LoVo (cell line): ENCODE results near the gene DTHD1.

Source experiments
- DNase-seq: peaks from one replicate; pipeline ENCODE4 v3.0.0-alpha.2; 2016; ENCODE audit warnings: low spot score

The DTHD1 gene

DNA sequence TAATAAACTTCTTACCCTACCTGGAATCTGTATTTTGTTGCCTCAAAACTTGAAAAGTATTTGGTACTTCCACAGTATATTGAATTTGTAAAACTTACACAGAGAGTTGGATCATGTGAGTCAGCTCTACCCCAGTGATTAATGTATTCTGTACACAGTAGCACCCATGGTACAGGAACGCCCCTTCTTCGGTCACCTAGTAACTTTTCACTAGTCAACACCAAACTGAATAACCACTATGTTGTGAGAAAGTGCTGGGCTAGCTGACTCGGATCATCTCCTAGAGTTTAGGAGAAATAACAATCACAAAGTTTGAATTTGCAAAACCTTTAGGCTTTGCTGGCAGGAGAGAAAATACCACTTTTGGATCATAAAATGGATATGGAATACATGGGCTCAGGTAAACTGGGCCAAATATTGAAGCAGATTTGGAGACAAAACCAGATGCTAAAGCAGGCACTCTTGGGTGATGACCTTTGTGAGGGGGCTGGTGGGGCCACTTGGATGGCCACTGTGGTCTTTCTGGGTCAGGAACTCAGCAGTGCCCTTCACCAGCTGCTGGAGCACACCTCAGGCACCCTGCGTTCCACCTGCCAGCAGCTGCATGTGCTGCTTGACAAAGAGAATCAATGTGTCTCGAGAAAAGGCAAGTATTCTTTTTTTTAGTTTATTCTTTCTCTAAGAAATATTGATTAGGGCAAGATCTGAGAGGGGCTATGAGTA, at the start of gene DTHD1:
Gene DTHD1 (plus strand): TSS at position 233 of the 723 bp plus-strand sequence. CDS start 143 bp downstream, at position 376.
- no peak for DNase-seq

DNA sequence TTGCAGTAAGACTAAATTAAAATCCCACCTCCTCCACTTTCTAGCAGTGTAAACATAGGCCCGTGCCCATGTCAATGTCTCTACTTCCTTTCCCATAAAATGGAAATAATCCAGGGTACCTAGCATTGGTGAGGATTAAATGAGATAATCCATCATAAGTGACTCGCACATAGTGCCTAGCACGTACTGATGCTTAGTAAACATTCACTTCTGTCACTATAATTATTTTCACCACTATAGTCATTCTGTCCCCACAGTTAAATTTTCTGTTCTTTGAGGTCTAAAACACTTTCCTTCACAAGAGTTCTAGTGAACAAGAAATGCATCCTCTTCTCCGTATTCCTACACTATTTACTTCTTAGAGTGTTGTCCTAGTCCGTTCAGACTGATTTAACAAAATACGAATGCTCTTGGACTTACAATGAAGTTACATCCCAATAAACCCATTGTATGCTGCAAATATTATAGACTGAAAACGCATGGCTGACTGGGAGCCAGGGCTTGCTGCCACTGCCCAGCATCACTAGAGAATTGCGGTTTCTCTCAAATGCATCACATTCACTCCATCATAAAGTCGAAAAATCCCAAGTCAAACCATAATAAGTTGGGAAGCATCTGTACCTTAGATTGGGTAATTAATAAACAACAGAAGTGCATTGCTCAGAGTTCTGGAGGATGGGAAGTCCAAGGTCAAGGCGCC, 47.7 kb upstream of the DTHD1 start:
- DNase-seq = no peak

DNA sequence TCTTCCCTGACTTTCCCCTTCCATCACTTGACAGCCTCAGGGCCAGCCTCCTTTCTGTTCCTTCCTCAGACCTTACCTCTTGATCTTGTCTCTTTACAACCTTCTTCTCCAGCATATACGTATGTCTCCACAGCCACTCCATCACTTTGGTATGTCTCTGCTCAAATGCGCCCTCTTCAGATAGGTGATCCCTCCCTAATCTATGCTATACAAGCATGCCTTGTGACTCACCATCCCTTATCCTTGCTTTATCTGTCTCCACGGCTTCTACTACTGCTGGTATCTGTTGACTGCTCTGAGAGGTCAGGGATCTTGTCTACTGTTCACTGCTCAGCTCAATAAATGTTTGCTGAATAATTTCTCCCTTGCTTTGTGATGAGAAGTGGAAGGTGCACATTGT, 46.1 kb upstream of the DTHD1 start:
- peak; percentile 35 for DNase-seq

DNA sequence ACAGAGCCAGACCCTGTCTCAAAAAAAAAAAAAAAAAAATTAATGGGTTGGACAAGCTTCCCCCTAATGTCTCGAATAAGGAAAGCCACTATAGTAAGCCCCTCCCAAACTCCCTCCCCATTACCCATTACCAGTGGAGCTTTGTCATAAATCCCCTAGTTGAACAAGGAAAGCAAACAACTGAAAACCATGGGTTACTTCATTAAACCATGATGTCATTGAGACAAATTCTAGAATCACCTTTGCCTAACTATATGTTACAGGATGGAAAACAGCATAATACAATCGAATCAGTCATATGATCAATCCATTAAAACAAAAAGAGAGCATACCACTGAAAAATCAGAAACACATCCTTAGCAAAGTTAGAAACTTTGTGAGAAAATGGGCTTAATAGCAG, 45.3 kb upstream of the DTHD1 start:
- DNase-seq = no peak

DNA sequence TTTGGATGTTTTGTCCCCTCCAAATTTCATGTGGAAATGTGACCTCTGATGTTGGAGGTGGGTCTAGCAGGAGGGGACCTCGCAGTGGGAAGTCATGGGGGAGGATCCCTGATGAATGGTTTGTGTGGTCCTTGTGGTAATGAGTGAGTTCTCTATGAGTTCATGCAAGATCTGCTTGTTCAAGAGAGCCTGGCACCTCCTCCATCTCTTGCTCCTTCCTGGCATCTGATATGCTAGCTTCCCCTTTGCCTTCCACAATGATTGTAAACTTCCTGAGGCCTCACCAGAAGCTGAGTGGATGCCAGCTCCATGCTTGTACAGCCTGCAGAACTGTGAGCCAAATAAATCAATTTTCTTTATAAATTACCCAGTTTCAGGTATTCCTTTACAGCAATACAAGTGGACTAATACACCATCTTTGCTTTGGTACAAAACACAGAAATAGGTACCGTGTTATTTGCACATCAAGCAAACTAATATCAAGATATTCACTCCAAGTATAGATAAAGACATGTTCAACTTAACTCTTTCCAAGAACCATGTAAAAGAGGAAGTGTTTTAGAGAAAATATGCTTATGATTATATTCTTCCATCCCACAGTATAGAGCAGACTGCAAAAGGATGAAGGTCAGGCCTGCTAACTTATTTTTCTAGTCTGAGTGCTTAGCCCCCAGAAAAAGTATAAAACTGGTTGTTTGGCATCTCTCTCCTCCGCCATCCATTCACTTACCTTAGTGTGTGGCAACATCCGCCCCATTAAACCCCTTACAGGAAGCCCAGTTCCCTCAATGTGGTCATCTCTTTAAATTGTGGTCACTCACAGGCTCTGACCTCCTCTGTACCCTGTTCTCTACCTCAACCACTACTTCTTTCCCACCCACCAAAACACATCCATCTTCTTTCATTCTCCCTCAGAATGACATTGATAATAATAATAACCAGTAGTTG, 43.8 kb upstream of the DTHD1 start:
- DNase-seq = no peak

DNA sequence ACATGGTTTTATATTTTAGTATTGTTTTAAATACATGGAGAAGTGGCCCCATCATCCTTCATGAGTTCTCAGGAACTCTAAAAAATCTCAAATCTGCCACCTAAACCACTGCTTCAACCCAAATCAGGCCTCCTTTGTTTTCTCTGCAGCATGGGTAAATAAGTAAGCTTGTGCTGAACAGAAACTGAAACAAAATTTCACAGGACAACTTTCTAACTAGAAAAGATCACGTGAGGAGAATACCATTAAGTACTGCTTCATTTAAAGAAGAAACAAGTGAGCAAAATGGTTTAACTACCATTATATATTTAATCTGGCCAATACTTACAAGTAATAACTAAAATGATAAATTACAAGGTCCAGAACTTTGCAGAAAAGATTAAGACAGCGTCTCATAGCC, 39.6 kb upstream of the DTHD1 start:
- no peak for DNase-seq

DNA sequence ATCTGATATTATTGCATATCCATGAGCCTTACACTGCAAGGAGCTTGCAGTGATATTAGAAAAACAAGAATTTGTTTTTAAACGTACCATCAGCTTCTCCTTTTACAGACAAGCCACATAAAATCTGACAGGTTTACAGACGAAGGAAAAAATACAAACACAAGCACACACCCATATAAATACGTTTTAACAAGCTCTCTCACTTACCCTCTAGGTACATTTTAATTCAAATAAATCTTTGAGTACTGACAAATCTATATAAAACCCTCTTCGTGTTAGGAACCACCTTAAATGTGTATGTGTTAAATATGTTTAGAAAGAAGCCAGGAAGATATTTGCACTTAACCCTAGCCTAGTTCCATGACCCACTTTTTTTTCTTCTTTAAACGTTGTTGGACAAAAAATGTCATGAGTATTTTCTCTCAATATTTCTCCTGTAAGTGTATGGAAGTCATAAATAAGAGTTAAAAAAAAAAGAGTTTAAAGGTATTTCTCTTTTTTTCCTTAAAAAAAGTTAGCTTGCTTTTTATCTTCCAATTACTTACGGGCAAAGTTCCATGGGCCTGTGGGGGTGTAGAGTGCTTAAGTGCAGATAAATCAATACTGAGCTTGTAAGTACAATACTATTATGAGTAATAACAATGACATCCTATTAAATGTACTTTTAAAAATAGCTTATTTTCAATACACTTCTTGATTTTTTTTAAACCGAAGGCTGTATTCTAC, 38.6 kb upstream of the DTHD1 start:
- DNase-seq = no peak

DNA sequence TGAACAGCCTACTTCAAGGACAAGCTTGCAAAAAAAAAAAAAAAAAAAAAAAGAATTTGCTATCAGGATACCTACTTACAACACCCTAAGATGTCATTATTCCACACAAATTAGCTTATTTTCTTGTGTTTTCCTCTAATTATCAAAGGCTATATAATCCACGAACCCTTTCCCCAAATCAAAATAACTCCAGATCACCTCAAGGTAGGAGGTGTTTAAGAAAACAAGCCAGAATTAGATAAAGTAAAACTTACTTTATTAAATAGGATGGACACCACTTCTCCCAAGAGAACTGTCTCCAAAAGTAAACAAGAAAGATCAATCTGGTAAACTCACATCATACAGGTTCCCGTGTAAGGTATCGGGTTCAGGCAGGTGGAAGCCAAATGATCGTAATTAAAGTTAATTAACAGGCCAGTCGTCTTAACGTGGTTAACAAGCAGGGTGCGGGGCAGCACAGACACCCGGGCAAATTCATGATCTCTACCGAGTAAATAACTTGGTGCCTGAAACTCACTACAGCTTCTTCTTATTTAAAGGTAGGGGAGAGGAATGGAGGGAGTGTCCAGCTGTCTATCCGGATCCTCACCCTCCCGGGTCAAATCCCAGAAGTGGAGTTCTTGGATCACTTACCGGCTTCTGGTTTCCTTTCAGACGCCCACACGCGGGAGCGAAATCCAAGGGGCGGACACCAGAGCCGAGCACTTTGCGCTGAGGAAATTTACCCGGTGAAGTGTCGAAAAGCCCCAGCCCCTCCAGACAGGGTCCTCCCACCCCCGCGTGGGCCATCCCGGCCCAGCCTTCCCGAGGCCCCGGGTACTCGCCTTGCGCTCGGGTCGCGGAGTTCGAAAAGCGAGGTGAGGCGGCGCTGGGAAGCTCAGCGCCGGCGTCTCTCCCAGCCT, 37.8 kb upstream of the DTHD1 start:
- DNase-seq = peak; percentile 37

DNA sequence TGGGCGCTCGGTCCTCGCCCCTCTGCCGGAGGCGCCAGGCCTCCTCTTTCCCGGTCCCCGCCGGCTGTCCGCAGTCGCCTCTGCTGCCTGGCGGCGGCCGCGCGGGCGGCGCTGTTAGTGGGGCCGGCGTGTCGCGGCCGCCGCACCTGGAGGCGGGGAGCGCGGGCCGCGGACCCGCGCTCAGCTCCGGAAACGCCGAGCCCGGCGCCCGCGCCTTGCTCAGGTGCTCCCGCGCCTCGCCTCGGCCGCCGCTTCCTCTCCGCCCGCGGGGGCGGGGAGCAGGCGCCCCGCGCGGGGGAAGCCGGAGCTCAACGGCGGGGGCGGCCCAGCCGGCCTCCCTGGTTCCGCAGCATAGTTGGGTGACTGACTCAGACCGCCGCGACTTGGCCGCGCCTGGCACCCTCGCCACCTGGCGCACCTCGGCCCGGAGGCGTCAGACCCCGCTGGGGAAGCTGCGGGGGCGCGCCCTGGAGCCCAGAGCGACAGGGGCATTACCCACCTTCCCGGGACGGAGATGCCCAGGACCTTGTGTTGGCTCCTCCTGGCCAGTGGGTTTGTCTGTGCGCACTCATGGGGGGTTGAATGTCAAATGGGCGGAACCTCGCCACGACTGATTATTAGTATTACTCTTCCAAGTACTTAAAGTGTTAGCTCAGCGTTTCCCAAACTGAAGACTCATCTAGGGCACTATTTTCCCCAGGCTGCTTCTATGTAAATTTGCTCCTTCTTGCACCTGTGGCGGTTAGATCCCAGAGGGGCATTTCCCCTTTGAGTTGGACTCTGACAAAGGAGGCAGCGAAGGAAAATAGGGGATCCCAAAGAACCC, 36.9 kb upstream of the DTHD1 start, which contains the start of gene ARAP2:
Gene ARAP2 (minus strand): TSS at position 258 of the 826 bp plus-strand sequence. CDS start 15,028 bp downstream, outside the sequence.
- DNase-seq = peak; percentile 73

DNA sequence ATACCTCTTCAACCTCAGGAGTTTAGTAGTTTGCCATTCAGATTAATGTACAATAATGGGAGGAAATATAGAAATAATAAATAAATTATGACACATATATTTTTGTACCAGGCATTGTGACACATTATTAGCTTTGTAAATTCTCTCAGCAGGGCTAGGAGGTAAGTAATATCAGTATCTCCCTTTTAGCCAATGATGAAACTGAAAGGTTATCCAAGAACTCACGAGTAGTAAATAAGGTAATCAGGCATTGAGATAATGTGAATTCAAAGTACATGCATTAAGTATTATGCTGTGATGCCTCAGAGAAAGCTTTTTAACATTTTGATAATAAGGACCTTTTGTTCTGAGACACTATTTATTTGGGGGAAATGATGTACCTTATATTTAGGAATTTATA, 31.8 kb upstream of the DTHD1 start:
- no peak for DNase-seq

DNA sequence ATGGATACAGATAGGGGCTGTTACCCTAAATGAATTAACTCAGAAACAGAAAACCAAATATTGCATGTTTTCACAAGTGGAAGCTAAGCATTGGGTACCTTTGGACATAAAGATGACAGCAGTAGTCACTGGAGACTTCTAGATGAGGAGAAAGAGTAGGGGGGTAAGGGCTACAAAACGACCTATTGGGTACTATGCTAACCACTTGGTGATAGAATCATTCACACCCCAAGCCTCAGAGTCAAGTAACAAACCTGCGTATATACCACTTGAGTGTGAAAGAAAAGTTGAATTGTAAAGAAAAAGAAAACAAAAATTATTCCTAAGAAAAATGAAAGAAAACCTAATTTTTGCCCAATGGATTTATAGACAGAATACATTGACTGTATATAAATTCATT, 29.4 kb upstream of the DTHD1 start:
- no peak for DNase-seq

DNA sequence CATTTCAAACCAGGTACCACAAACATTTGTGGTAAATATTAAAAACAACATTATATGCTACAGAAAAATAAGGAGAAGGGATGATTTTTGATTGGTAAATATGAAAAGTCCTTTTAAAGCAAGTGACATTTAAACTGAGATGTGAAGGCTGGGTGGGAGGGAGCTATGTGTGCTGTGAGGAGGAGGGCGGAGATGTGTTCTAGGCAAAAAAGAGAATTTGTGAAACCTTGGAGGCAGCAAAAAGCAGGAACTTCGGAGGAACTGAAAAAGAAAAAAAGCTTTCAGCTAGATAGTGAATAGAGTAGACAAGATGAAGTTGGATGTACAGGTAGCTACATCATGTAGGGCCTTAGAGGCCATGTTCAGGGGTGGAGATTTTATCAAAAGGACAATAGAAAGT, 27.0 kb upstream of the DTHD1 start:
- no peak for DNase-seq

DNA sequence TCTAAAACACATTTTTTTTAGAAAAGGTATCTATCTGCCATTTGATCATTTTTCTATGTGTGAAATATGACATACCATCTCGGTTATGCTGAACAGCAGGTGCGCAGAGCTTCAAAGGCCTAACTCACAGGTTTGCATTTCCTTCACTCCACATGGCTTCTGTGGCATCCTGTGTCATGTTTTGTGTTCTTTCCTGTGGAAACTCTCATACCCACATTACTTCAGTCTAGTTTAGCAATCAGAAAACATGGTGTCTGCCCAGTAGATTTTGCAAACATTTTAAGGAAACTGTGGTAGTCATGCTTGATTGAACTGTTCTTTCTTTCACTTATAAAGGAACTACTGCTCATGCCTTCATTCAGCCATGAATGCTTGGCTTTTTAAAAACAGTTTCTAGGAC, 25.8 kb upstream of the DTHD1 start:
- no peak for DNase-seq

DNA sequence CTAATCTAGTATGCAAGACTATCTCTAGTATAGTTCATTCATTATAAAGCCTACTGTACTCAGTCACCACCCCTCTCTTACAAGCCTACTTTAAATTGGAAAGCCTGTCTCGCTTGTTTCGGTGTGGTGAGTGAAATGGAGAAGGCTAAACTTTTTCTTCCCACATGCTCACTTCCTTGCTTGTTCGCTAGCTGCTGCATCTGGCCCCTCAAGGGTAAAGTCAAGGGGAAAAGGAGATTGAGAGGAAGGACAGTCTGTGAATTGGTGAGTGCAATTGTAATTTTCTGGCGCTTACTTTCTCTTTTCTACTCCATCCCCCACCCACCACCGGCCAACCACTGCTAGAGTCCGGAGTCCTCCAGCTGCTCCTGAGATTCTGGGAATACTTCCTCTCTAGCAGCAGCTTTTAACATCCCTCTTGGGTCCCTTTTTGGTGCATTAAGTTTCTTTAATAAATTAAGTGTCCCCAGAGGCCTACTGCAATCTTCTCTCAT, 25.0 kb upstream of the DTHD1 start:
- DNase-seq = no peak

DNA sequence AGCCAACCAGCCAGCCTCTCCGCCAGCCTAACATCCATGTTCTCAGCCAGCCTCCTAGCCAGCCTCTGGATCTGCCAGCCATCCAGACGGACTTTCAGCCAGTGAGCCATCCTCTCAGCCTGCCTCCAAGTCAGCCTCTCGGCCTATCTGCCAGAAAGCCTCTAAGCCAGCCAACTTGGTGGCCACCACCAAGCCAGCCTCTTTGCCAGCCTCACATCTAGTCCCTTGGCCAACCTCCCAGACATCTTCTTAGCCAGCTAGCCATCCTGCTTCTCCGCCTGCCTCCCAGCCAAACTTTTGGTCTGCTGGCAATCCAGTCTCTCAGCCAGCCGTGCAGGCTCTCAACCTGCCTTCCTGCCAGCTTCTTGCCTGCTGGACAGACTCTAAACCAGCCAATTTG, 20.7 kb upstream of the DTHD1 start:
- DNase-seq = no peak

DNA sequence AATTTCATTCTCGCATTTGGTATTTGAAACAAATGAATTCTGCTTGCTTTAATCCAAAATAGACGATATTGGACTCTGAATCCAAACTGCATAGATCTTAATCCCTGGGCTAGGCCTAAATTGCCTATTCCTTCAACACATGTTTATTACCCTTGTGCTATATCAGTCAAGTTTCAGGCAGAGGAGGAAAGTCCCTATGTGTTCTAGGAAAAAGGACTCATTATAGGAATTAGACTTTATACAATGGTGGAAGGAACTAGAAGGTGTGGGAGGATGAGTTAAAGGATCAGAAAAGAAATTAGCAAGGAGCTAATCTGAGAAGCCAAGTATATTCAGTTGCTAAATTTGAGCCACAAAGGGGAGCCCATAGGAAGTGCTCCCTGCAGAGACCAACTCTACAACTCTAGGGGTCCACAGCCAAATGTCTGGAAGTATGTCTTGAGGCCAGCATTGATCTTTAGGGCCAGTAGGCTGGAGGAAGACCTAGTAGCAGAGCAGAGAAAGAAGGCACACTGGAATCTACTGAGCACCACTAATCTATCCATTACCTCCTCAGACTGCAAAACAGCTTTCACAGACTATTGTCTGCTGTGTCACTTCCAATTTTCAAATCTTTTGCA, 17.1 kb upstream of the DTHD1 start:
- no peak for DNase-seq

DNA sequence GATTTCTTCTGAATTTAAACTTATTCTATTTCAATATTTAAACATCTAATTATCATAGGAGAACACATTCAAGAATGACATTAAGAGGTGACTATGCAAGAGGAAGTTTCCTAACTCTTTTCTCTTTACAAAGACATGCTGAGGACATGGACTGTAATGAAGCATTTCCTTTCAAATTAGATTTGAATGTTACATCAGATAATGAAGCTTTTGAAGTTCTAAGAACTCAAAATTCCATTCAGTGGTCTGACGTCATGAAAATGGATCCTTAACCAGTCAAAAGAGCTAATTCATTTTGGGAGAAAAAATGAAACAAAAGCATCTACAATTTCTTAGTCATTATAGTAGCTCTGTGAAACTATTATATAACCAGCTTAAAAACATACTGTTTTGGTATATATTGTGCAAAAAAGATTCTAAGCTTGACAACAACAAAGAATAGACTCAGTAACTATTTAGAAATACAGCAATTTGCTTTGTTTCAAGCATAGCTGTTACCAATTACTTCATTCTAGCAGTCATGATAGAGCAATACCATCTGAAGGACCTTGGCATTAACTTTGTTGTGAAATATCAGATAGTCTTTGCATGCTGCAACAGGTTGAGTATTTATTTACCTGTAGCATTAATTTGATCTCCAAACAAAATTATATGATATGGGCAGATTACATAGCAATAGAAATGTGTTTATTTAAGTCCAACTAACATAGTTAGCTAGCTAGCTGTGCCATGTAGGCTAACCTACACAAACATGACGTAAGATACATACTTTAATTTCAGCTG, 13.7 kb upstream of the DTHD1 start:
- DNase-seq = no peak

DNA sequence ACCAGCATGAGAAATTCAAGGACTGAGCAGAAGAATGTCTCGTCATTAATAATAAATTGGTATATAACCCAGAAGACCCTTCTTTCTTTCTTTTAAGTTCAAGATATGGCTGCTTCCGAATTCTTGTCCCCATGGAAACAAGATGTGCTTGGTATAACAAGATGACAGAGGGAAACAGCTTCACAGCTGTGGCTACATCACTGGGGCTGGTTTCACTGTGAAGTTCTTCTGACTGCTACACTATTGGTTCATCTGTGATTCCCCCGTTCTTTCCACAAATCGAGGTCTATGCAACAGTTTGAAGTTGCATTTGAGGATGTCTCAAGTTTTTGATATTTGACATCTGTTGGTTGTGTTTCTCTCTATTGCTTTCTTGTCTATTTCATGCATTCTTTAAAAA, 12.3 kb upstream of the DTHD1 start:
- DNase-seq = no peak
